HEK293 (cell line): ENCODE measurements around the gene WDR64.

ENCODE experiments used
- TCF7L2 ChIP-seq: IDR thresholded peaks from 2 replicates; pipeline ENCODE4 v1.6.1; 2011; ENCODE audit warnings: low read depth, mild to moderate bottlenecking, inconsistent platforms, low read length, moderate library complexity, borderline replicate concordance
- ZBTB1 ChIP-seq: fragments of 450-650 bp; formaldehyde crosslinking; IDR thresholded peaks from 2 replicates; pipeline ENCODE4 v1.5.1; 2016; ENCODE audit warnings: missing biosample characterization, missing genetic modification characterization
- ZNF114 ChIP-seq: fragments of 450-650 bp; formaldehyde crosslinking; IDR thresholded peaks from 2 replicates; pipeline ENCODE4 v1.5.0; 2017; ENCODE audit warnings: missing biosample characterization, missing genetic modification characterization
- ZNF121 ChIP-seq: fragments of 450-650 bp; formaldehyde crosslinking; IDR thresholded peaks from 2 replicates; pipeline ENCODE4 v1.5.1; 2016; ENCODE audit warnings: missing biosample characterization, missing genetic modification characterization
- ZNF280D ChIP-seq: fragments of 450-650 bp; formaldehyde crosslinking; IDR thresholded peaks from 2 replicates; pipeline ENCODE4 v1.5.1; 2016; ENCODE audit warnings: missing biosample characterization, missing genetic modification characterization
- ZNF292 ChIP-seq: fragments of 450-650 bp; formaldehyde crosslinking; IDR thresholded peaks from 2 replicates; pipeline ENCODE4 v1.5.1; 2016; ENCODE audit warnings: low read depth, missing biosample characterization, missing genetic modification characterization, borderline replicate concordance
- ZNF37A ChIP-seq: fragments of 450-650 bp; IDR thresholded peaks from 2 replicates; pipeline ENCODE4 v1.5.1; 2018; ENCODE audit warnings: missing biosample characterization, missing genetic modification characterization
- ZNF585B ChIP-seq: fragments of 450-650 bp; formaldehyde crosslinking; IDR thresholded peaks from 2 replicates; pipeline ENCODE4 v1.5.1; 2016; ENCODE audit warnings: missing biosample characterization, missing genetic modification characterization
- TF ChIP-seq, protein P1 (sequence below): fragments of 450-650 bp; formaldehyde crosslinking; IDR thresholded peaks from 2 replicates; pipeline ENCODE4 v1.5.1; 2016; ENCODE audit warnings: missing biosample characterization, missing genetic modification characterization

DNA sequence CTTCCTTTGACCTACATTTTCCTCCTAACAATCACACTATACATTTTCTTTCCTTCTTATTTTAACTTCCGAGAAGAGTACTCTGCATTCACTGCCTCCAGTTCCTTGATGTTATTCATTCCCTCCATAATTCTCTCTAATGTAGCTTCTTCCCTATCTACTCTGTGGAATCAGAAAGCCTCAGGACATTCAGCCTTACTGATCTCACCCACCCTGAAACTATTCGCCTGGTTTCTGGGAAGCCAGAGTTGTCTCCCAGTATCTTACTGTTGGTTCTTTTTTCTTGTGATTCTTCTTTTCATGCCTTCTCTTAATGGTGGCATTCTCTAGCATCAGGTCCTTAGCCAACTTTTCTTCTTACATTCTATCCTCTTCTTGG, 45.5 kb downstream of the WDR64 start:
- TF ChIP-seq, protein P1, sequence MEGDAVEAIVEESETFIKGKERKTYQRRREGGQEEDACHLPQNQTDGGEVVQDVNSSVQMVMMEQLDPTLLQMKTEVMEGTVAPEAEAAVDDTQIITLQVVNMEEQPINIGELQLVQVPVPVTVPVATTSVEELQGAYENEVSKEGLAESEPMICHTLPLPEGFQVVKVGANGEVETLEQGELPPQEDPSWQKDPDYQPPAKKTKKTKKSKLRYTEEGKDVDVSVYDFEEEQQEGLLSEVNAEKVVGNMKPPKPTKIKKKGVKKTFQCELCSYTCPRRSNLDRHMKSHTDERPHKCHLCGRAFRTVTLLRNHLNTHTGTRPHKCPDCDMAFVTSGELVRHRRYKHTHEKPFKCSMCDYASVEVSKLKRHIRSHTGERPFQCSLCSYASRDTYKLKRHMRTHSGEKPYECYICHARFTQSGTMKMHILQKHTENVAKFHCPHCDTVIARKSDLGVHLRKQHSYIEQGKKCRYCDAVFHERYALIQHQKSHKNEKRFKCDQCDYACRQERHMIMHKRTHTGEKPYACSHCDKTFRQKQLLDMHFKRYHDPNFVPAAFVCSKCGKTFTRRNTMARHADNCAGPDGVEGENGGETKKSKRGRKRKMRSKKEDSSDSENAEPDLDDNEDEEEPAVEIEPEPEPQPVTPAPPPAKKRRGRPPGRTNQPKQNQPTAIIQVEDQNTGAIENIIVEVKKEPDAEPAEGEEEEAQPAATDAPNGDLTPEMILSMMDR: no peak
- TF ChIP-seq ZNF292 (tag by site-specific recombination) (no peak), TCF7L2 (no peak), ZNF121 (no peak), ZNF585B (no peak), ZNF280D (tag by site-specific recombination) (no peak), ZBTB1 (no peak), ZNF114 (tag by site-specific recombination) (no peak), ZNF37A (tag by site-specific recombination) (no peak)
